OCI-LY7 (cell line): Measurements from ENCODE around the gene KRT86. TPM values are rescaled to one million over a fixed set of nuclear protein-coding genes. Genes with fewer than 3 reads are reported as not detected.

ENCODE experiments used
- BruUV-seq: library from RNA; stranded (reverse); fragments of 400-500 nt; replicated peaks from 2 replicates; lab custom pipeline; 2021; lab: Mats Ljungman, UMichigan
- CTCF ChIA-PET: fragments of 300-600 bp; sonication (Branson Sonifier 250); formaldehyde crosslinking; loops from one replicate; lab custom pipeline; 2022; ENCODE audit warnings: antibody characterized with exemption; ENCODE audit not compliant: unreplicated experiment; lab: Charles Lee
- POLR2A ChIA-PET: fragments of 300-600 bp; sonication (Branson Sonifier 250); formaldehyde crosslinking; loops from one replicate; lab custom pipeline; 2022; ENCODE audit warnings: antibody characterized with exemption; lab: Charles Lee
- DNase-seq: peaks from one replicate; pipeline ENCODE4 v3.0.0-alpha.2; 2015; ENCODE audit warnings: low spot score
- H2AFZ ChIP-seq: fragments of 200-600 bp; sonication (generic), shearing (Covaris generic); 2 replicates; pipeline ENCODE4 v1.6.1; 2014; ENCODE audit warnings: mild to moderate bottlenecking, antibody characterized with exemption, low read length, moderate library complexity
- H3K27ac ChIP-seq: fragments of 200-600 bp; sonication (generic); 2 replicates; pipeline ENCODE4 v1.5.1; 2014; ENCODE audit warnings: mixed run types, low read depth, mild to moderate bottlenecking, moderate library complexity, low read length, inconsistent platforms; ENCODE audit not compliant: poor library complexity, severe bottlenecking
- H3K36me3 ChIP-seq: fragments of 200-600 bp; sonication (generic); 2 replicates; pipeline ENCODE4 v1.6.1; 2014; ENCODE audit warnings: mild to moderate bottlenecking, antibody characterized with exemption, low read length, moderate library complexity, mixed read lengths; ENCODE audit not compliant: insufficient read depth
- H3K4me1 ChIP-seq: fragments of 200-600 bp; sonication (generic); 2 replicates; pipeline ENCODE4 v1.5.1; 2014; ENCODE audit warnings: mild to moderate bottlenecking, low read length; ENCODE audit not compliant: insufficient read depth, poor library complexity, severe bottlenecking
- H3K4me2 ChIP-seq: fragments of 200-600 bp; sonication (generic); 2 replicates; pipeline ENCODE4 v1.6.1; 2014; ENCODE audit warnings: mild to moderate bottlenecking, low read length
- H3K4me3 ChIP-seq: fragments of 200-600 bp; sonication (generic); 2 replicates; pipeline ENCODE4 v1.5.1; 2014; ENCODE audit warnings: mild to moderate bottlenecking, low read depth, low read length; ENCODE audit not compliant: poor library complexity, severe bottlenecking
- H3K79me2 ChIP-seq: fragments of 200-600 bp; sonication (generic); 2 replicates; pipeline ENCODE4 v1.6.1; 2016; ENCODE audit warnings: low read depth, mild to moderate bottlenecking, low read length, moderate library complexity, mixed read lengths; ENCODE audit not compliant: insufficient read depth
- H3K9me2 ChIP-seq: fragments of 200-600 bp; sonication (generic); 2 replicates; pipeline ENCODE4 v1.6.1; 2016; ENCODE audit warnings: mild to moderate bottlenecking, low read length, mixed read lengths; ENCODE audit not compliant: insufficient read depth
- H3K9me3 ChIP-seq: fragments of 200-600 bp; sonication (generic); 2 replicates; pipeline ENCODE4 v1.6.1; 2014; ENCODE audit warnings: mild to moderate bottlenecking, mixed run types, low read length, mixed read lengths
- H4K20me1 ChIP-seq: fragments of 200-600 bp; sonication (generic); 2 replicates; pipeline ENCODE4 v1.6.1; 2014; ENCODE audit warnings: mild to moderate bottlenecking, antibody characterized with exemption, low read length, moderate library complexity, mixed read lengths; ENCODE audit not compliant: insufficient read depth
- CTCF ChIP-seq: fragments of 200-600 bp; sonication (generic); conservative IDR thresholded peaks from 2 replicates; pipeline ENCODE4 v1.5.1; 2014; ENCODE audit warnings: mild to moderate bottlenecking, antibody characterized with exemption, low read length, moderate library complexity, mixed read lengths
- EZH2phosphoT487 ChIP-seq: fragments of 200-600 bp; sonication (generic); IDR thresholded peaks from 2 replicates; pipeline ENCODE4 v1.6.1; 2018; ENCODE audit warnings: low read depth, borderline replicate concordance, mild to moderate bottlenecking, mixed run types, antibody characterized with exemption, low read length, moderate library complexity, mixed read lengths
- intact Hi-C: fragments of 100-400 bp; cut with micrococcal nuclease; formaldehyde crosslinking; loops from one replicate; pipeline ENCODE4 v1.10.0; 2022; ENCODE audit not compliant: unreplicated experiment
- total RNA-seq, 2 experiments: library from RNA; depleted of rRNA in 1 of 2; stranded (reverse); fragments of >200 nt in 1 of 2; shearing (Covaris generic) in 1 of 2; gene quantifications; 2 replicates each; pipeline ENCODE4 v1.2.3, GENCODE V29; 2014 to 2022

Gene KRT86
- total RNA-seq, 2 experiments from 2014 or later = not detected

- H2AFZ ChIP-seq = no peak within 1 kb of the TSS
- no peaks in the 10 kb centered on the region for H3K79me2 ChIP-seq
- no peaks in the 10 kb centered on the region for H3K36me3 ChIP-seq
- no TSS peak for BruUV-seq
- H3K9me3 ChIP-seq = no peaks in the 10 kb centered on the region
- no peak within 1 kb of the TSS for H3K4me2 ChIP-seq
- no peaks in the 10 kb centered on the region for H3K4me1 ChIP-seq
- no peak for TF ChIP-seq EZH2phosphoT487
- TF ChIP-seq CTCF = no peak
- intact Hi-C loops = no loop called here
- no peak within 1 kb of the TSS for H3K27ac ChIP-seq
- CTCF ChIA-PET = interaction anchor here (0.6 kb wide), 1 partner anchor 121 kb away, joined by 3 read pairs; no protein-coding TSS in a partner anchor
- POLR2A ChIA-PET = no interaction called here
- no peak within 1 kb of the TSS for H3K4me3 ChIP-seq
- no peaks in the 10 kb centered on the region for H3K9me2 ChIP-seq
- DNase-seq = no peak
- no peaks in the 10 kb centered on the region for H4K20me1 ChIP-seq
These were observed 17.0 kb downstream of the KRT86 start, which contains the start of gene KRT81 for GRCh38 chr12:52291267-52291935. TSS of gene KRT81 (minus strand) at chr12:52291534. CDS start at chr12:52291465, 69 bp downstream.

- intact Hi-C loops = no loop called here
- TF ChIP-seq CTCF (no peak), EZH2phosphoT487 (no peak)
- no peaks in the 10 kb centered on the region for H4K20me1 ChIP-seq
- no peaks in the 10 kb centered on the region for H3K79me2 ChIP-seq
- H3K27ac ChIP-seq = no peak overlapping the region
- POLR2A ChIA-PET = interaction anchor here (0.6 kb wide), 1 partner anchor 11 kb away, joined by 3 read pairs; no protein-coding TSS in a partner anchor
- BruUV-seq = no TSS peak
- H3K4me1 ChIP-seq = no peaks in the 10 kb centered on the region
- no peaks in the 10 kb centered on the region for H3K9me3 ChIP-seq
- H3K9me2 ChIP-seq = no peaks in the 10 kb centered on the region
- no peak overlapping the region for H2AFZ ChIP-seq
- H3K4me2 ChIP-seq = no peak overlapping the region
- no peak overlapping the region for H3K4me3 ChIP-seq
- CTCF ChIA-PET = no interaction called here
- DNase-seq = no peak
- H3K36me3 ChIP-seq = no peaks in the 10 kb centered on the region
These were observed 19.5 kb downstream of the KRT86 start for GRCh38 chr12:52293926-52294325.

DNA sequence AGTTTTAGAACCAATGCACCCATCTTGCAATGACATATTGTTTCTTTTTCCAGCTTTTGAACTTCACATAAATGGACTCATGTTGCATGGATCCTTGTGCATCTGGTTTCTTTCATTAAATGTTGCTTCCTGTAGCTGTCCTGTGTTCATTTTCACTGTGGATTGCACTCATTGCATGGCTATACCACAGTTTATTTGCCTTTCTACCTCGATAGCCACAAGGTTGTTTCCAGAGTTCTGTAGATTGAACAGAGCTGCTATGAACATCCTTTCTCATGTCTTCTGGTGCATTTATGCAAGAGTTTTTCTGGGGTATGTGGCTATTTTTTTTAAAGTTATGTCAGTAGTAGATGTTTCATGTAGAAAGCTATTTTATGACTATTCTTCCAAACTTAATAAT is 20.4 kb downstream of the KRT86 start:
- Histone ChIP-seq H3K4me1 (no peaks in the 10 kb centered on the region), H3K4me3 (no peak overlapping the region), H3K79me2 (no peaks in the 10 kb centered on the region), H3K9me2 (no peaks in the 10 kb centered on the region), H3K36me3 (no peaks in the 10 kb centered on the region), H4K20me1 (no peaks in the 10 kb centered on the region), H3K4me2 (no peak overlapping the region), H3K27ac (no peak overlapping the region), H3K9me3 (no peaks in the 10 kb centered on the region), H2AFZ (no peak overlapping the region)
- no peak for TF ChIP-seq EZH2phosphoT487
- no peak for TF ChIP-seq CTCF
- BruUV-seq = no TSS peak
- CTCF ChIA-PET = no interaction called here
- no peak for DNase-seq
- POLR2A ChIA-PET = interaction anchor here (0.5 kb wide), 1 partner anchor 333 kb away, joined by 3 read pairs; no protein-coding TSS in a partner anchor
- intact Hi-C loops = no loop called here
